ENCODE results near the gene APPBP2.

Gene APPBP2

GRCh38 chr17:60410001-60410400 lies 116.0 kb downstream of the APPBP2 start:
- no peak overlapping the region for H3K4me3 ChIP-seq (ENCODE audit: low read length)
- no peaks in the 10 kb centered on the region for H3K36me3 ChIP-seq (ENCODE audit: control insufficient read depth, low read length)
- peaks cover 3% of the 10 kb centered on the region; the same call in 1 of the 2 replicates for H3K27me3 ChIP-seq (ENCODE audit: control insufficient read depth, low read length)
- H3K79me2 ChIP-seq (ENCODE audit: control insufficient read depth, low read length): no peaks in the 10 kb centered on the region
- H3K9me2 ChIP-seq (replicated peaks; ENCODE audit: control insufficient read depth, low read length): no peaks in the 10 kb centered on the region
- TF ChIP-seq CTCF (IDR thresholded peaks at IDR 0.05; ENCODE audit: low read depth, low read length, poor library complexity, severe bottlenecking) (no peak), EZH2phosphoT487 (IDR thresholded peaks at IDR 0.05; ENCODE audit: borderline replicate concordance, low read length) (no peak)
- H3K4me2 ChIP-seq (ENCODE audit: low read length): no peak overlapping the region
- H3K27ac ChIP-seq (ENCODE audit: low read depth, low read length): no peak overlapping the region
- no peaks in the 10 kb centered on the region for H3K9me3 ChIP-seq (ENCODE audit: control insufficient read depth, insufficient read depth, low read length)
- H4K20me1 ChIP-seq (ENCODE audit: control insufficient read depth, insufficient read depth, low read depth, low read length): no peaks in the 10 kb centered on the region
- peaks cover 5% of the 10 kb centered on the region; the same call in 1 of the 2 replicates for H3K4me1 ChIP-seq (ENCODE audit: control insufficient read depth, low read length)
- H3F3A ChIP-seq (ENCODE audit: control insufficient read depth, insufficient read depth): no peaks in the 10 kb centered on the region

GRCh38 chr17:60406887-60407286 lies 119.2 kb downstream of the APPBP2 start:
- H3K4me1 ChIP-seq (ENCODE audit: control insufficient read depth, low read length): peaks cover 5% of the 10 kb centered on the region; the same call in 1 of the 2 replicates
- no peaks in the 10 kb centered on the region for H3K9me2 ChIP-seq (replicated peaks; ENCODE audit: control insufficient read depth, low read length)
- H3K4me3 ChIP-seq (ENCODE audit: low read length): no peak overlapping the region
- no peaks in the 10 kb centered on the region for H3K36me3 ChIP-seq (ENCODE audit: control insufficient read depth, low read length)
- no peak overlapping the region for H3K27ac ChIP-seq (ENCODE audit: low read depth, low read length)
- H4K20me1 ChIP-seq (ENCODE audit: control insufficient read depth, insufficient read depth, low read depth, low read length): no peaks in the 10 kb centered on the region
- TF ChIP-seq EZH2phosphoT487 (IDR thresholded peaks at IDR 0.05; ENCODE audit: borderline replicate concordance, low read length) (no peak), CTCF (IDR thresholded peaks at IDR 0.05; ENCODE audit: low read depth, low read length, poor library complexity, severe bottlenecking) (no peak)
- H3K9me3 ChIP-seq (ENCODE audit: control insufficient read depth, insufficient read depth, low read length): no peaks in the 10 kb centered on the region
- no peaks in the 10 kb centered on the region for H3K79me2 ChIP-seq (ENCODE audit: control insufficient read depth, low read length)
- H3F3A ChIP-seq (ENCODE audit: control insufficient read depth, insufficient read depth): no peaks in the 10 kb centered on the region
- H3K27me3 ChIP-seq (ENCODE audit: control insufficient read depth, low read length): peaks cover 11% of the 10 kb centered on the region
- no peak overlapping the region for H3K4me2 ChIP-seq (ENCODE audit: low read length)

- peaks cover 5% of the 10 kb centered on the region; the same call in 1 of the 2 replicates for H3K4me1 ChIP-seq (ENCODE audit: control insufficient read depth, low read length)
- H3K4me2 ChIP-seq (ENCODE audit: low read length): no peak overlapping the region
- H3K27me3 ChIP-seq (ENCODE audit: control insufficient read depth, low read length): peaks cover 20% of the 10 kb centered on the region
- H3K27ac ChIP-seq (ENCODE audit: low read depth, low read length): no peak overlapping the region
- TF ChIP-seq EZH2phosphoT487 (IDR thresholded peaks at IDR 0.05; ENCODE audit: borderline replicate concordance, low read length): no peak
- TF ChIP-seq CTCF (IDR thresholded peaks at IDR 0.05; ENCODE audit: low read depth, low read length, poor library complexity, severe bottlenecking): no peak
- H3K4me3 ChIP-seq (ENCODE audit: low read length): no peak overlapping the region
- H3F3A ChIP-seq (ENCODE audit: control insufficient read depth, insufficient read depth): 0 out of 2 replicates have a peak, but pooled peaks cover 1% of the 10 kb centered on the region
- no peaks in the 10 kb centered on the region for H4K20me1 ChIP-seq (ENCODE audit: control insufficient read depth, insufficient read depth, low read depth, low read length)
- no peaks in the 10 kb centered on the region for H3K79me2 ChIP-seq (ENCODE audit: control insufficient read depth, low read length)
- H3K36me3 ChIP-seq (ENCODE audit: control insufficient read depth, low read length): no peaks in the 10 kb centered on the region
- H3K9me2 ChIP-seq (replicated peaks; ENCODE audit: control insufficient read depth, low read length): no peaks in the 10 kb centered on the region
- no peaks in the 10 kb centered on the region for H3K9me3 ChIP-seq (ENCODE audit: control insufficient read depth, insufficient read depth, low read length)
These were observed 122.1 kb downstream of the APPBP2 start for GRCh38 chr17:60403962-60404361.

- no peaks in the 10 kb centered on the region for H3K9me2 ChIP-seq (replicated peaks; ENCODE audit: control insufficient read depth, low read length)
- no peaks in the 10 kb centered on the region for H3K9me3 ChIP-seq (ENCODE audit: control insufficient read depth, insufficient read depth, low read length)
- H3K4me3 ChIP-seq (ENCODE audit: low read length): no peak overlapping the region
- peaks cover 20% of the 10 kb centered on the region for H3K27me3 ChIP-seq (ENCODE audit: control insufficient read depth, low read length)
- H4K20me1 ChIP-seq (ENCODE audit: control insufficient read depth, insufficient read depth, low read depth, low read length): no peaks in the 10 kb centered on the region
- no peak overlapping the region for H3K4me2 ChIP-seq (ENCODE audit: low read length)
- no peak overlapping the region for H3K27ac ChIP-seq (ENCODE audit: low read depth, low read length)
- no peaks in the 10 kb centered on the region for H3K36me3 ChIP-seq (ENCODE audit: control insufficient read depth, low read length)
- peaks cover 7% of the 10 kb centered on the region for H3K4me1 ChIP-seq (ENCODE audit: control insufficient read depth, low read length)
- TF ChIP-seq CTCF (IDR thresholded peaks at IDR 0.05; ENCODE audit: low read depth, low read length, poor library complexity, severe bottlenecking): no peak
- TF ChIP-seq EZH2phosphoT487 (IDR thresholded peaks at IDR 0.05; ENCODE audit: borderline replicate concordance, low read length): no peak
- no peaks in the 10 kb centered on the region for H3K79me2 ChIP-seq (ENCODE audit: control insufficient read depth, low read length)
- H3F3A ChIP-seq (ENCODE audit: control insufficient read depth, insufficient read depth): peaks cover 6% of the 10 kb centered on the region; the same call in 1 of the 2 replicates
These were observed 122.6 kb downstream of the APPBP2 start for GRCh38 chr17:60403523-60403810.
